GM12865 (cell line): ENCODE results near the gene TMEM237.

ENCODE experiments used
- DNase-seq: peaks from one replicate; pipeline ENCODE4 v3.0.0; 2010; ENCODE audit warnings: low read depth
- H3K4me3 ChIP-seq: 2 replicates; pipeline ENCODE4 v1.5.1; 2011; ENCODE audit warnings: mild to moderate bottlenecking, low read depth, low read length, control low read depth
- TF ChIP-seq, protein P1 (sequence below): IDR thresholded peaks from 2 replicates; pipeline ENCODE4 v1.5.1; 2011; ENCODE audit warnings: low read length, control low read depth, low read depth, inconsistent platforms; ENCODE audit not compliant: insufficient read depth; ENCODE audit errors: missing control alignments

TMEM237 gene, protein sequence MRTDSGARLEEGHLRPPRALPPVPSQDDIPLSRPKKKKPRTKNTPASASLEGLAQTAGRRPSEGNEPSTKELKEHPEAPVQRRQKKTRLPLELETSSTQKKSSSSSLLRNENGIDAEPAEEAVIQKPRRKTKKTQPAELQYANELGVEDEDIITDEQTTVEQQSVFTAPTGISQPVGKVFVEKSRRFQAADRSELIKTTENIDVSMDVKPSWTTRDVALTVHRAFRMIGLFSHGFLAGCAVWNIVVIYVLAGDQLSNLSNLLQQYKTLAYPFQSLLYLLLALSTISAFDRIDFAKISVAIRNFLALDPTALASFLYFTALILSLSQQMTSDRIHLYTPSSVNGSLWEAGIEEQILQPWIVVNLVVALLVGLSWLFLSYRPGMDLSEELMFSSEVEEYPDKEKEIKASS

DNA sequence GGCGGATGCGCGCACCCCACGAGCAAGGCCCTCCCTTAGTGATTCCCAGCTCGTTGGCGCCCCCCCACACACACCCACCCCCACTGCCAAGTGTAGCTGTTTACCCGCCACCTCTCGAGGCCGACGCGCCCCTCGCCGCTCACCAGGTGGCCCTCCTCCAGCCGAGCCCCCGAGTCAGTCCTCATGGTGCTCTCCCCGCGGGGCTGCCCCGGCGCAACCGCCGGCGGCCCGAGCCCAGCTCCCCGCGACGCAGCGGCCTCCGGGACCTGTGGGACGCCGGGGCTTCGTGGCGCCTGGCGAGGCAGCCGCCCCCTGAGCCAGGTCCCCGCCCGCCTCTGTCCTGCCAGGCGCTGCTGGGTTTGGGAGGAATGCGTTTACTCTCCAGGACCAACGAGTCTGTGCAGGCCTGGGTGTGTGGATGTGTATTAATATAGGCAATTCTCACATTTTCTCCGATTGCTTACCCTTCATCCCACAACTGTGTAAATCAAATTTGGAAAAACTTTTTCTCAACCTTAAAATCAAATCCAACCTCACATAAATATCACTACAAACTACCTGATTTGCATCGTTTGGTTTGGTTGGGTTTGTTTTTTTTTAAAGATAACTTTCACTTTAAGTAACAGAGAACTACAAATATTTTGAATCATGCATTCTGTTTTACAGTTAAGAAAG, at the start of gene TMEM237:
Gene TMEM237 (minus strand): TSS at position 288 of the 675 bp plus-strand sequence. CDS start 103 bp downstream, at position 185.
- peak within 1 kb of the TSS; percentile 96 for H3K4me3 ChIP-seq
- TF ChIP-seq, protein P1, sequence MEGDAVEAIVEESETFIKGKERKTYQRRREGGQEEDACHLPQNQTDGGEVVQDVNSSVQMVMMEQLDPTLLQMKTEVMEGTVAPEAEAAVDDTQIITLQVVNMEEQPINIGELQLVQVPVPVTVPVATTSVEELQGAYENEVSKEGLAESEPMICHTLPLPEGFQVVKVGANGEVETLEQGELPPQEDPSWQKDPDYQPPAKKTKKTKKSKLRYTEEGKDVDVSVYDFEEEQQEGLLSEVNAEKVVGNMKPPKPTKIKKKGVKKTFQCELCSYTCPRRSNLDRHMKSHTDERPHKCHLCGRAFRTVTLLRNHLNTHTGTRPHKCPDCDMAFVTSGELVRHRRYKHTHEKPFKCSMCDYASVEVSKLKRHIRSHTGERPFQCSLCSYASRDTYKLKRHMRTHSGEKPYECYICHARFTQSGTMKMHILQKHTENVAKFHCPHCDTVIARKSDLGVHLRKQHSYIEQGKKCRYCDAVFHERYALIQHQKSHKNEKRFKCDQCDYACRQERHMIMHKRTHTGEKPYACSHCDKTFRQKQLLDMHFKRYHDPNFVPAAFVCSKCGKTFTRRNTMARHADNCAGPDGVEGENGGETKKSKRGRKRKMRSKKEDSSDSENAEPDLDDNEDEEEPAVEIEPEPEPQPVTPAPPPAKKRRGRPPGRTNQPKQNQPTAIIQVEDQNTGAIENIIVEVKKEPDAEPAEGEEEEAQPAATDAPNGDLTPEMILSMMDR, result peak; percentile 9
- DNase-seq, result peak; percentile 59

DNA sequence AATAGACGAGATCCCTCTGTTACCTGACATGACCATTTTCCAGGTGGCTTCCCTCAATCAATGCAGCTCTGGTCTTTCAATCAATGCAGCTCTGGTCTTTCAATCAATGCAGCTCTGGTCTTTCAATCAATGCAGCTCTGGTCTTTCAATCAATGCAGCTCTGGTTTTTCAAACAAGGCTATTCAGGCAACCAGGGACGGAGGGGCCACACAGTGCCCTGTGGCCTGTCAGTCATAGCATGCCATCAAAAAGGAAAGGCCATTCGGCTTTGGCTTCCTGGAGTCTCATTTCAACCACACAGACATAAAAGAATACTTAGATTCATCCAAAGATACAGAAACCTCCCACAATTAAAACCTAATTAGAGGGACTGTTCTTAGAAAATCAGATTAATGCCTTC, 41.9 kb upstream of the TMEM237 start:
- DNase-seq, result no peak
- no peak overlapping the region for H3K4me3 ChIP-seq
- TF ChIP-seq, protein P1, result no peak

DNA sequence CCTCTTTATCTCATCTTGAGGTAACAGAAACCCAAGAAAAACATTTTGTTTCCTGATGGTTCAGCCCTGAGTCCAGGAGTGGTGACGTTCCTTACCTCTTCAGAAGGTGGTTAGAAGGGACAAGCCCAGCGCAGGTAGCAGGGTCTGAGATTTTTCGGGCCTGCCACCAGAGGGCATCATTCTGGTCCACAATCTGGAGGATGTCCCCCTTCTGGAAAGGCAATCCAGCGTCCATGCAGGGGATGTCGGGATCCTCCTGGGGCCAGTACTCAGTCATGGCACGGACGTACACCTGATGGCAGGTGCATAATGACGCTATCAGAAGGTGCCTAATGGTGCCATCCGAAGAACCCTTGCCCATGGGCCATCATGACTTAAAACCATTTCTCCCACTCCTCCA, 37.4 kb upstream of the TMEM237 start:
- no peak overlapping the region for H3K4me3 ChIP-seq
- peak; percentile 34 for DNase-seq
- TF ChIP-seq, protein P1, result peak; percentile 48

DNA sequence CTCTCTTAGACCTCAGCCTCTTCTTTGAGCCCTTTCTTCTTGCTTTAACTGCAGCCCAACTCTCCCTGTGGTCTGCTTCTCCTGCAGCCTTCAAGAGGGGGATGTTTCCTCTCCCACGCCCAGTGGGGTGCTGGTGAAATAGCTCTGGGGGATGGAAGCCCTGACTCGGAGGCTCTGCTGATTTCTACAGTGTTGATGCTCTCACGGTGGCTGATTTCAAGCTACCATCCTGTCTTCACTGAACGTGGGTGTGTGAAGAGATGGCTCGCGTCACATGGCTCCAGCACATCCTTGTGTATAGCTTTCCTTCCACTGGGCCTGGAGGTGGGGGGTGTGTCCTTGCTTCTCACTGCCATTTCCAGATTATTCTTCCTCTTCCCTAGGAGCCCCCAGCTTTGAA, 35.1 kb upstream of the TMEM237 start:
- no peak for DNase-seq
- H3K4me3 ChIP-seq, result no peak overlapping the region
- TF ChIP-seq, protein P1, result no peak

DNA sequence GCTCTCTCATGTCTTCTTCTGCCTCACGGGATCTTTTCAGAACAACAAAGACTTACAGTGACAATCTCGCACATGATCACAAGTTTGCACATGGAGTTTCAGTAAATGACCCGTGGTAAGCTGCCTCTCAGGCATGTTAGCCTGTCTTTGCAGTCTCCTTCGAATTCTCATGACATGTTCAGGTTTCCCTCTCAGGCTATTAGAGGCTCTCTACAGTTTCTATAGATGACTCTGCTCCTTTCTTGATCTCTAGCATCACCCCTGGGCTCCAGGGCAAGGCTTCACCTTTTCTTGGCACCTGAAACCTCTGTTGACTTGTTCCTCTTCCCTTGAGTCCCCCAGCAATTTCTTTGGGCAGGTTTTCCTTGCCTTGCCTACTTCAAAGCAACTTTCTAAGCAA, 32.2 kb upstream of the TMEM237 start:
- H3K4me3 ChIP-seq, result no peak overlapping the region
- TF ChIP-seq, protein P1, result no peak
- DNase-seq, result peak; percentile 59

DNA sequence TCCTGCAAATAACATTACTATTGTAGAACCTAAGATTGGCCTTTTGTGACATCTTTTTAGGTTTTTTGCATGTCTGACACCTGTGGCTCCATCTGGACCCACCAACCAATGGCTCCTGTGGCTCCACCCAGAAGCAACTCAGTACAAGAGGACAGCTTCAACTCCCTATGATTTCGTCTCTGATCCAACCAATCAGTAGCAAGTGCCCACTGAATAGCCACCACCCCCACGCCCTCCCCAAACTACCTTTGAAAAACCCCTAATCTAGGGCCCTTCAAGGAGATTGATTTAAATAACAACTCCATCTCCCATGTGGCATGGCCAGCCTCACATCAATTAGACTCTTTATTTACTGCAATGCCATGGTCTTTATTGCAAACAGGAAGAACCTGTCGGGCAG, 31.5 kb upstream of the TMEM237 start:
- no peak for DNase-seq
- H3K4me3 ChIP-seq, result no peak overlapping the region
- TF ChIP-seq, protein P1, result no peak
